Measurements from ENCODE around the gene RASSF3.

DNA sequence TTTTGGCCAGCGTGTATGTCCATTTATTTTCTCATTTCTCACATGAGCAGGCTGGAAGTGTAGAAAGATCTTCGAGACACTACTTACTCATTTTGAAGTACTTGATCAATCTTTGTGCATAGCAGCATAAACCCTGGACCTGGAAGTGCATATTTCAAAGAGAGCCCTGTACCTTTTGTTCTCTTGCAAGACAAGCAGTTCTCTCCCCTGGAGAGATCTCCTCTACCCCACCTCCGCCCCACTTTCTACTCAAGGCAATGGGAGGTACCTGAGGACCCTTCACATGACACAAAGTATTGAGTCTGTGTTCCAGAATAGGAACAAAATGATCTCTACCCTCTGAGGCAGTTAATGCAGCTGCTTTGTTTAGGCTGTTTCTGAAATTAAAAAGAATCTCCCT, 27.4 kb upstream of the RASSF3 start:
- TF ChIP-seq, protein P1, sequence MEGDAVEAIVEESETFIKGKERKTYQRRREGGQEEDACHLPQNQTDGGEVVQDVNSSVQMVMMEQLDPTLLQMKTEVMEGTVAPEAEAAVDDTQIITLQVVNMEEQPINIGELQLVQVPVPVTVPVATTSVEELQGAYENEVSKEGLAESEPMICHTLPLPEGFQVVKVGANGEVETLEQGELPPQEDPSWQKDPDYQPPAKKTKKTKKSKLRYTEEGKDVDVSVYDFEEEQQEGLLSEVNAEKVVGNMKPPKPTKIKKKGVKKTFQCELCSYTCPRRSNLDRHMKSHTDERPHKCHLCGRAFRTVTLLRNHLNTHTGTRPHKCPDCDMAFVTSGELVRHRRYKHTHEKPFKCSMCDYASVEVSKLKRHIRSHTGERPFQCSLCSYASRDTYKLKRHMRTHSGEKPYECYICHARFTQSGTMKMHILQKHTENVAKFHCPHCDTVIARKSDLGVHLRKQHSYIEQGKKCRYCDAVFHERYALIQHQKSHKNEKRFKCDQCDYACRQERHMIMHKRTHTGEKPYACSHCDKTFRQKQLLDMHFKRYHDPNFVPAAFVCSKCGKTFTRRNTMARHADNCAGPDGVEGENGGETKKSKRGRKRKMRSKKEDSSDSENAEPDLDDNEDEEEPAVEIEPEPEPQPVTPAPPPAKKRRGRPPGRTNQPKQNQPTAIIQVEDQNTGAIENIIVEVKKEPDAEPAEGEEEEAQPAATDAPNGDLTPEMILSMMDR (conservative IDR thresholded peaks at IDR 0.05; ENCODE audit: low read length) = no peak
- no peak for TF ChIP-seq EZH2phosphoT487 (IDR thresholded peaks at IDR 0.05; ENCODE audit: borderline replicate concordance, low read depth, low read length)

Data from OCI-LY7 (cell line).